A172 (cell line): ENCODE results near the gene SPON1. TPM values are rescaled to one million over a fixed set of nuclear protein-coding genes. Genes with fewer than 3 reads are reported as not detected.

Experiments used
- DNase-seq: peaks from one replicate; pipeline ENCODE4 v3.0.0-alpha.2; 2015; ENCODE audit warnings: low spot score
- total RNA-seq: library from RNA; depleted of rRNA; stranded (reverse); fragments of >200 nt; shearing (Covaris generic); gene quantifications from 2 replicates; pipeline ENCODE4 v1.2.3, GENCODE V29; 2014

Gene SPON1
- total RNA-seq, 1 experiment from 2014 or later: 0.29 TPM

DNA sequence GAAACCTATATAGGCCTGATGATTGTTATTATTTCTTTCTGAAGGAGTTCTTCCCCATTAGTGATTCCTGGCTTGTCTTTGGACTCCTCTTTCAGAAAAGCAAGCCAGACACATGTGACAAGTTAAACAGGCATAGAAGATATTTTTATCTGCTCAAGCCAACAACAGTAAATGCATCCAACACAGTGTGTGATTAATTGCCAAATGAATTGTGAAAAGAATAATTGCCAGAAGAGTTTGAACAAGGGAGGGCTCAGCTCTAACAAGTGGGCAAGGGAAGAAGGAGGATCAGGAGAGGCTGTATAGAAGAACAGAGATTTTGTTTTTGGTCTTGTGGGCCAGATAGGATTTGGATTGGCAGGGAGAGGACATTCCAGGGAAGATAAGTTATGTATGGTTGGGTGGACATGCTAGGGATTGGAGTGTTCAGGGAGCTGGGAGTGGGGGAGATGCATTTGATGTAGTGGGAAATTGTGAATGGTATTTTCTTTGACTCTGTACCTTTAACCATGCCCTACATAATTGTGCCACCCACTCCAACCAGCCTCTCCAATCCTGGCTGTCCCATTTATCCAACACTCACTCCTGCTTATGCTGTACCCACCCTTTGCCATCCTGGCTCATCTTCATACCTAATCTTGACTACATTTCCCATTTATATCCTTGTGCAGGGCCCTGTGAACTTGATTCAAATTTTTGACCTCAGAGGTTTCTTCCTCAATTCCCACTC, 223.7 kb downstream of the SPON1 start:
- DNase-seq: no peak

DNA sequence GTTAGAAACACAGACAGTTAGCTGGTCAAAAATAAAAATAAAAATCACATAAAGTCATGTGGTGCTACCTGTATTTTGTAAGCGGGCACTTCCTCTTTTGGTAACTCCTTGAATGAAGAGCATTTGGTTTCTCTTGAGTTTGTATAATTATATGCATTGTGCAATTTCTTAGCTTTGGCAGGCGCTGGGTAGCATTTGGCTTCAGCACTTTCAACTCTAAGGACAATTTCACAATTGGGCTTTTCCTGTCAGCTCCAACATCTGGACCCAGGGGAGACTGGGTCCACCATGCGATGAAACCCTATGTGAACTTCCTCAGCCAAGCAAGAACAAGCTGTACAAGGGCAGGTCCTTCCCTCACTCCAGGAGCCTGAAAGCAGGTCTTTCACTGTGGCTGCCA, 227.4 kb downstream of the SPON1 start:
- no peak for DNase-seq

DNA sequence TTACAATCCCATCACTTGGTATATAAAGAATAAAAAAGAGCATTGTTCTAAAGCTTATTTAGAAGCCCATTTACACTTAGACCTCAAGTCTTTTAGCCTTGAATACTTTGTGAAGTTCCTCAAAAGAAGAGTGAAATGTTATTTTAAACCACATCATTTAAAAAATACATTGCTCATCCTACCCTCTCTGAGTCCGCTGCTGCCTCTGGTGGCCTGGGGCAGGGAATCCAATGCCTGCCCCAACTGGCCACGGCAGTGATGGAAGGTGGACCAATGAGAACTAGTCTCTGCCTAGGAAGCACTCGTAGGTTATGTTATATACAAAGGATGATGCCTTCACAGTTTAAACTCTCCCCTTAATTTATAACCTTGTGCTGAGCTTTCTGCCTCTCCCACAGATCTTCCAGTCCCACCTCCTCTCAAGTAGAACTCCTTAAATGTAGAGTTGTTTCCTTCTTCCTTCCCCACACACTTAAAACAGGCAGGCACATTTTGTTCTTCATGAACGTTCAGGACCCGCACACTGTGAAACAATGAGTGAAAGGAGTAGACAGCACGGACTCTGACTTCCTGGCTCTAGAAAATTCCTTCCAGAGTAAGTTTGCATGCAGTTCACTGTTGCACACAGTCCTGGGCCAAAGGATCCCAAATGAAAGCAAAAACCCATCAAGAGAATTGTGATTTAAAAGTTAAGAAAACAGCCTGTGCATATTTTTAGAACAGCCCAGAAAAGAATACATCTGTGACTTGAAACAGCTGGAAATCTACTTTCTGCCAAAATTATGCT, 228.7 kb downstream of the SPON1 start:
- no peak for DNase-seq

DNA sequence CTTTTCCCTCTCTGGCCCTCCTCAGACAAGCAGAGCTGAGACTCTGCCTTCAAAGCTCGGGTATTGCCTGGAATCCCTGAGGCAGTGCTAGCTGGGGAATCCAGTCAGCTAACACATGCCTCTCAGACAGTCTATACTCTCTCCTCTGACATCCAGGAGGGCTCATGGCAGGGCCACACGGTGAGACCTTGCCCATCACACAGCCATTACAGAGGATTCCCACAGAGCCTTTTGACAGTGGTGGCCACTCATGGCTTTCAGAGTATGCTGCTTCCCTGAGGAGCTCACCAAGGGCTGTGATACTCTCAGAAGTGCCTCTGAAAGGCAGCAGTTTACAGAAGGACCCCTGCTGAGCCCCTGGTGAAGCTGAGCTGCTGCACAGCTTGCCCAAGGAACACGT, 231.1 kb downstream of the SPON1 start:
- DNase-seq: no peak

DNA sequence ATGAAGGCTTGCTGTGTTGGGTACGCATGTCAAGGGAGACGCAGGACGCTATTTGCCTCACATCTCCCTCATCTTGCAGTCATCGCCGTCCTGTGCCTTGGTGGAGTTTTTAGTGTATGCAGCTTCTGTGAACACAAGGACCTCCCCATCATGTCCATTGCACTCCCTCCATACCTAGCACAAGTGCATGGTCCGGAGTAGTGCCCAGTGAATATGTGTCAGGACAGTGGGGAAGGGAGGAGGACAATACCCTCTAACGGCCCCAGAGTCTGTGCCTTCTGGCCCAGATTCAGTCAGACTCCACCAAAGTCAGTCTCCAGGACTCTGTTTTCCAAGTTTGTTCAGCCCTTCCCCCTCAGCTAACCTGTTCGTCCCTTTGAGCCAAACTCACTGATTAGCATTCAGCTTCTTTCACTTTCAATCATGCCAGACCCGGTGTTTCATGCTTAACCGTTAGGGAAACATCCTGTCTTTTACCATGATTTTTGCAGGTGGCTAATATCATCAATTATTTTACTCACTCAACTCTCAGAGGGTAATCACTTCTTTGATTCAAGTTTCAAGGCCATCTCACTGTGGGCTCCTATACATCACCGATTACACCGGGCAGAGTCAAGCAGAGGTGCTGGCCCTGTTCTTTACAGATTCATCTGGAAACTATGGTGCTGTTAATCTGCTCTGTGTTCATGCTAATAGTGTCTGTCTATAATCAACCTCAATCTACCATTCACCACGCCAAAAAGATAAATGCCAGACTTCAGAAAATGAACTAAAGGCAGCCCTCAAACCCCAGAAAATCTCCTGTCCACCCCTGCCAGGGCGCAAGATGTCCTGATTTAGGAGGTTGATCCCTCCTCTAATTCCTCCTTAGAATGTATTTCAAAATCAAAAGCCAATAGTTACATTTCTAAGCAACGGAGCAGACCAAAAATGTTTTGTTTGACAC, 240.0 kb downstream of the SPON1 start:
- DNase-seq: no peak

DNA sequence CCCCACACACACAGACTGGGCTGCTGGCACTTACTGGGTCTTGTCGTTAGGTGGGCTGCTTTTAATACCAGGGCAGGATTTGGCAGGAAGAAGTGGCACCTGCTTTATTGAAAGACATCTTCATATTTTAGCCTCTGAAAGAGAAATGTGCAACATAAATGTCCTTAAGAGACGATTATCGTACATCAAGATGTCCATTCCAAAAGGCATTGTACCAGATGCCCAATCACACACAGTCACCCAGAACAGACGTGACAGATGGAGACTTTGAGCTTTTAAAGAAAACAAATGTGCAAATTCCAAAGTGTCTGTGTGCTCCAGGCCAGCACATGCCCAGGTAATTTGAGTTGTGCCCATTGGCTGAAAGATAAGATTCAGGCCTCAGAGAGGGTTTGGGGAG, 240.8 kb downstream of the SPON1 start:
- no peak for DNase-seq

DNA sequence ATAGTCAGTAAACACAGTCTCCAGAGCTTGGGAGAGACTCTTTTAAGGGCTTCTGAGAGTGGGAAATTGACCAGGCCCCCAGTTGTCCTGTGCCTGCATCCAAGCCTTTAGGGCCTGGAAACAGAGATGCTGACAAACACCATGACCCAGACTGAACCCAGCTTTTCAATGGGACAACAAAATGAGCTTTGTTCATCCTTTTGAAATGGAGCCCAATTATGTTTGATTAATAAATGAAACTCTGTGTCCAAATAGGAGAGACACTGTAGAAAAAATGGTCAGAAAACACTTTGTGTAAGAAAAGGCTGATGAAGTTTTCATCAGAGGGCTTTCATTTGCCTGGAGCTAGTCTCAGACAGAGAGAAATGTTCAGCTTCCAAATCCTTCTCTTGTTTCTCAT, 250.5 kb downstream of the SPON1 start:
- no peak for DNase-seq

DNA sequence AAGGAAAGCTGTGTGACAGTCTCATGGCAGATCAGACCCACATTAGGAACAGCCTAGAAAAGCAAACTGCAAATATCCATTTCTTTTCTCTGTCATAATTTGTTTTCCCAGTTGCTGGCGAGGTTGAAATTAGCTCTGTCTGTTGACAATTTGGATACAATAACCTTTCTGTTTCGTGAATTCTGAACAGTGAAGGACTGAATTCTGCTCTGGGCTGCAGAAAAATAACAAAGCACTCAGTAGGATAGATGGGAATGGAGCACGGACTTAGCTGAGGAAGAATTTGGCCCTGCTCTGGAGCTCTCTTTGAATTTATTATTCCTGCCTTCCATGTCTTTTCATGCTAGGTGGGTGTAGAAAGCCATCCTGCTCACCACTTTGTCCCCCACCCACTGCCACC, 256.2 kb downstream of the SPON1 start:
- no peak for DNase-seq

DNA sequence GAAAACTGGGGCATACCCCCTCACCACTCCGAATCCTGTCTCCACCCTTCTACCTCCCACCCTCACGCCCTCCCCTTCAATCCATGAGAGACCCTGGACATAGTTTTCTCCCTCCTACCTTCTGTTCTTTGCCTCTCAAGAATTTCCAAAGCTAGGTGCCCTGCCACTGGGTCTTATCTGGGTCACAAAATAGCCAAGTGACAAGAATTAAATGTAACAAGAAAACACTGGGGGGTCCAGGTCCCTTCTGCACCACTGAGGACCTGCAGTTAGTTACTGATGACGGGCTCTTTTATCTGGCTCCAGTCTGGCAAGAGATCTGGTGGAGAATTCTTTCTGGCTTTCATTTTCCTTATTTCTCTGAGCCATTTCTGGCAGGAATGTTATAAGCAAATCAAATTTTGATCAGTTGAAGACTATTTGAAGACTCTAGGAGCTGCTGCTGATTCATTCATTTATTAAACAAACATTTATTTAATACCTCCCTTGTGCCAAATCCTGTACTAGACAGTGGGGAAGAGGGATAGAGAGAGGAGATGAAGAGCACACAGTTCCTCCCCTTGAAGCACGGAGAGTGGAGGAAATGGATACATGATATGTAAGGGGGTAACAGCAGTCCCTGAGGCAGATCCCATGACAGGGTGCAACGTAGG, 261.2 kb downstream of the SPON1 start:
- no peak for DNase-seq

DNA sequence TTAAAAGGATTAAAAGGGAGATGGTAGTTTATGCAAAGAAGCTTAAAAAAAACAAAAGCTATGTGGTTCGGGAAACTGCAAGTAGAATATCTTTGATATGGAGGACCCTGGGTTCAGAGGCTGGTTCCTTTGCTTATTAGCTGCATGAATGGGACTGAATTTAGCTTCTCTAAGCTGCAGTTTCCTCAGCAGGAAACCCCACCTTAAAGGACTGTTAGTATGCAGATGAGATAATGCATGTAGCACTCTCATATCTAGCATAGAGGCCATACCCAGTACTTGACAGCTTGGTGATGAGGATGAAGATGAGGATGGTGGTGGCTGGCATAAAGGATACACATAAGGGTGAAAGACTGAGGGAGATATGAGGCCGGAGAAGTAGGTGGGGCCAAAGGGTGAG, 261.9 kb downstream of the SPON1 start:
- DNase-seq: no peak

DNA sequence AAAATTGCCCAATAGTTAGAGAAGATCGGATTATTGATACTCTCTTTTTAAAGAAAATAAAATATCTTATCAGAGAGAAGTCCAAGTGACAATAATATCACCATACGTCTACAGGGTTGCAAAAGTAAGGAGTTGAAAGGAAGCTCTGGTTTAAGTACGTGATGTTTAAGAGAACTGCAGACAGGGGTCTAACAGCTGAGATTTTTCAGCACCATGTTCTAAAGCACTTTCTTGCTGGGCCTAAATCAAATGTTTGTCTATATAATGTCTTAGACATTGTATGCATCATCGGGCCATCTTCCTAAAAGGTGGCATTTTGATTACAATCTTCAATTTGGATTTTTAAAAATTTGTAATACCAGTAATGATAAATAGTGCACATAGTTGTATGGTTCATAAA, 263.1 kb downstream of the SPON1 start:
- no peak for DNase-seq

DNA sequence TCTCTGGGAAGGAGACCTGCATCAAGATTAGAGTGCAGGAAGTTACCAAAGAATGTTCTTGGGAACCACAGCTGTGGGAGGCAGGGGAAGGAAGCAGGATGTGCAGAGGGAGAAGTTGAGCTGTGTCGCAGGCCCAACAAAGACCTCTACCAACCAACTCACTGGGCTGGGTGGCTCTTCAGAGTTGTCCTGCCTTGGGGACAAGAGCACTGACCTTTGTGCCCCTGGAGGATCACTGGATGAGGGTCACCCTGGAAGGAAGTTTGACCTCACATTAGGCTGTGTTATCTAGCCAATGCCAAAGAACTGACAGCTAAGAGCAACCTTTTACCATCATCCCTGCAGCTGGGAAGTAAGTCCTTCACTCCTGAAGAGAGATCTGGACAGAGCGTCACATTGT, 265.8 kb downstream of the SPON1 start:
- DNase-seq: no peak

DNA sequence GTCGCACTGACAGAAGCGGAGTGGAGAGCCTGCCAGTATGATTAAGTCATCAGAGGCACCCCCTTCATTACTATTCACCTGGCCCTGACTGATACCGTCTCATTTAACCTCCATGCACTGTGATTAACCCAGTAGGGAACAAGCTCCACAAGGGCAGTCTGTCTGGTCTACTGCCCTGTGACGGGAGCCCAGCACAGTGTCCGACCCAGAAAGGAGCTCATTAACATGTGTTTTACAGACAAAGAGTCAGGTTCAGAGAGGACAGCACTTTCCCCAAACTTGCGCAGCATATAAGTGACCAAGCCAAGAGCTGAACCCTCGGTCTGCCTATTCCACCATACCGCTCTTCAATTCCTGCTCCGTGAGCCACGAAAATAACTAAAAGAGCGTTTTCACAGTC, 266.9 kb downstream of the SPON1 start:
- DNase-seq: no peak

DNA sequence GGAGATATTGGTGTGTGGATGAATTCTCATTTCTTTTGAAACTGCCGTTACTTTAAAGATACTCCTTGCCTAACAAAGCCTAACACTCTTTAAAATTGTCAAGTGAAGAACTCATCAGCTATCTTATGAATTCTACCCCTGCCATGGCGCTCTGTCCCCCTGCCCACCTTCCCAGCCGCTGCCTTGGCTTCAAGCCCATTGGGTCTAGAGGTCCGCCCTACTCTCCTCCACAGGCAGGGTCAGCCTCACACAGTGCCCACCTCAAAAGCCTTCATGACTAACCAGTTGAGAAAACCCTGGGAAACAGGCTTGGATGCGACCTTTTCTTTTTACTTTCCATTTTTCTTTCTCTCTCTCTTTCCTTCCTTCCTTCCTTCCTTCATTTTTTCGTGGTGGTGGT, 267.9 kb downstream of the SPON1 start:
- no peak for DNase-seq

DNA sequence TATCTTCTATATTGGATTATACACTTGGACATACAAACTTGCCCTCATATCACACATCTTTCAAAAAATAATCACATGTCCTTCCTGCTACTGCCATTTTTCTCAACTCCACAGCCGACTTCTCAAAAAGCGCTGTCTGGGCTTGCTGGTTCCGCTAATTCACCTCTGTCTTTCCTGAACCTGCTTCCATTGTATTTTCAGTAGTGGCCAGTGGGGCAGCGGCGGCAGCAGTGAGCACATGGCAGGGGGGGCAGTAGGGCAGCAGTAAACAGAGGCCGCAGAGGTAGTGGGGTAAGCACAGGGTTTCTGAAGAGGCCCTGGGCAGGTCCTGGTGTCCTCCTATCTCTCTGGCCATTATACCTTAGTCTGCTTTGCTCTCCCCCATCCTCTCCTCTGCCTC, 270.1 kb downstream of the SPON1 start:
- DNase-seq: no peak

DNA sequence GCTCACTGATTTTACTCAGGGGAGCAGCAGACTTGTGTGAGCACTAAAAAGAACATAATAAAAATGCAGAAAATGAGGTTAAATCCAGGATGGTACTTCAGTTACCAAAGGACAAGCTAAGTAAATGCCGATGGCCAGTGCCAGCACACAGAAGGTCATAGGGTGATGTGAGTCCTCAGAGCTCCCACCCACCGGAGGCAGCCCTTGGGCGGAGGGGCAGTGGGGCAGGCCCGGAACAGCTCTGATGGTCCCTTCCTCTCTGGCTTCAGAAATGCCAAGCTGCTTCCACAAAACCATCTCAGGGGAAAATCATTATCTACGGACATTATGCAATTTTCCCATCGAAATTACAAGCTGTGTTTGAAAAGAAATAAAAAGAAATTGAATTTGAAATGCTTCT, 271.9 kb downstream of the SPON1 start:
- DNase-seq: no peak

DNA sequence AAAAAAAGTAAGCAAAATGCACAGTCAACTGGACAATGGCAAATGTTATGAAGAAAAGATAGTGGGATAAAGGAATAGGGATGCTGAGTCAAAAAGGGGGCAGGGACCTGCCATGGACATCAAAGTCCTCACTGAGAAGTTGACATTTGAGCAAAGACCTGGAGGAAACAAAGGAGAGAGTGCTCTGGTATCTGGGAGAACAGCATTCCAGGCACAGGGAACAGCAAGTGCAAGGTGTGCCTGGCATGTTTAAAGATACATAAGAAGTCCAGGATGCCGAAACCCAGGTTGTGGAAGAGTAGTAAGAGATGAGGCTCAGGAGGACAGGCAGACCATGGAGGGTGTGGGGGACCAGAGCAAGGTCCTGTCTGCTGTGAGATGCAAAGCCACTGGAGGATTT, 273.2 kb downstream of the SPON1 start:
- DNase-seq: no peak

DNA sequence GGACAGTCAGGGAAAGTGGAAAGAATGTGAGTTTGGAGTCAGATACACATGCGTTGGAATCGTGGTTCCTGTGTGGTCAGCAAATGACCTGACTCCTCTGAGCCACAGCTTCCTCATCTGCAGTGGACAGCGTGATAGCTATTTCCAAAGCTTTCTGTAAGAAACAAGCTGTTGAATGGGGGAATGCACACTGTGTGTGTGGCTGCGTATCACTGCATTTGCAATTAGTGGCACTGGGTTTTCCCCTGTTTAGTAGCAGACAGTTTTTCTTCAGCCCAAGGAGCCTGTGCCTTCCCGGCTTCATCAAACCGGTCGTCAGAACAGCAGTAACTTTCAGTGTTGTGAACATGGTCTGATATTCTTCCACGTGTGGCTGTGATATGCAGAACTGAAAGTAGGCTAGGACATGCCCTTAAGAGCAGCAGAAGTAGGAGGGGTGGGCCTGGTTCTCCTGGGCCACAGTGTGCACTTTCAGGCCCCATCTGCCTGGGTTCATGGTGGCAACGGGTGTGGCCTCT, 275.0 kb downstream of the SPON1 start:
- DNase-seq: no peak

DNA sequence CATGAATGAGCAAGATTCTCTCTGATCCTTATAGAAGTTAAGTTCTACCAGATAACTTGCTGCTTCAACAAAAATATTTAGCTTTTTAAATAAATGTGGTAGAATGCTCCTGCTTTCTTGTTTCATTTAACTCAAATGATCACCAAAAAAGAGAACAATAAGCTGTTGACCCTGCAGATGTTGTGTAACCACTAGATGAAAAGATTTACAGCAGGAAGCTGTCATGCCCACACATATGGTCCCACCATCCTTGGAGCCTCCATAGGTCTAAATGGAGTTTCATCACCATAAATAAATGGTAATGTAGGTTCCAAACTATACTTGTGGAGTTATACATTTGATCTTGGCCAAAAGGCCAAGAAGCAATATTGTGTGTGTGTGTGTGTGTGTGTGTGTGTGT, 277.7 kb downstream of the SPON1 start:
- no peak for DNase-seq

DNA sequence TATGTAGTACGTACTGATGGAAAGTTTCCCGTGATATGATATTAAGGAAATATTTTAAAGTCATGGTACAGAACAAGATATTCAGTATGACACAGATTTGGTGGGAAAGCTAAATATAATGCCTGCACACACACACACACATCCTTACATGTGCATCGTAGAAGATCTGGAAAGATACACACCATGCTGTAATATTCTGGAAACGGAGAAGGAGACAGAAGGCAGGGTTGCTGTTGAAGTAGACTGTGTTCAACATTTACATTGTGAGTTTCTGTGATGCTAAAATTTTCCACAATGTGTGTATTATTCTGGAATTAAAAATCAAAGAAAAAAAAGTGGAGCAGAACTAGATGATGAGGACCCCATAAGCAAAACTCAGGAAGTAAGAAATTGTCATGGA, 278.4 kb downstream of the SPON1 start:
- no peak for DNase-seq

DNA sequence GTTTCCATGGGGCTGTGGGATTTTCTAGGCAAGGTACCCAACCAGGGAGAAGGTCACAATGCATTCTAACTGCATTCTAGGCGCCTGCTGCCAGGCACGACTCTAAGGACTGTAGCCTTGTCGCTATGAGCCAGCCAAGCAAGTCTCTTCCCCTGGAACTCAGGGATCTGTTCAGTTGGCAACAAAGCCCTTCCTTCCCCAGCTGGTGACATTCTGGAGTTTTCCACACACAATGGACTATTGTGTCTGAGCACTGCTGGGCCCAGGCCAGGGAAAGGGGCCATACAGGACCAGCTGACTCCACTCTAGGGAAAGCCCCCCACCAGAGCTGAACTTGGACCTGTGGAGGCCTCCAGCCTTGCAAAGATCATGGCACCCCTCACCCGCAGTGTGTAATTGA, 279.7 kb downstream of the SPON1 start:
- no peak for DNase-seq

DNA sequence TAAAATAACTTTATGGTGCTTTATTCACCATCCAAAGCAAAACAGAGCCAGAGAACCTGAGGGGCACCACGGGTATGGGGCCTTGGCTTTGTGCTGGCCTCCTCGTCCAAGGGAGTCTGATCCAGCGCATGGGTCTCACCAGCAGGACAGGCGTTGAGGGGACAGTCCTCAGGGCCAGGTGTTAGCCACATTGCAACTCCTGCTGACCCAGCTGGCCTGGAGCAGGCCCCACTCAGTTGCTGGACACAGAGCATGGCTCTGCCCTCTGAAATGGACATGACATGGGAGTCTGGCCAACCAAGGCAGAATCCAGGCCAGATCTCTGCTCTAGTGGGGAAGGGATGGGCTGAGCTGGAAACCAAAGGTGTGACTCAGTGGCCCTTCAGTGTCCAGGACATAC, 280.2 kb downstream of the SPON1 start:
- no peak for DNase-seq
